ENCODE data around the gene FABP7.

DNA sequence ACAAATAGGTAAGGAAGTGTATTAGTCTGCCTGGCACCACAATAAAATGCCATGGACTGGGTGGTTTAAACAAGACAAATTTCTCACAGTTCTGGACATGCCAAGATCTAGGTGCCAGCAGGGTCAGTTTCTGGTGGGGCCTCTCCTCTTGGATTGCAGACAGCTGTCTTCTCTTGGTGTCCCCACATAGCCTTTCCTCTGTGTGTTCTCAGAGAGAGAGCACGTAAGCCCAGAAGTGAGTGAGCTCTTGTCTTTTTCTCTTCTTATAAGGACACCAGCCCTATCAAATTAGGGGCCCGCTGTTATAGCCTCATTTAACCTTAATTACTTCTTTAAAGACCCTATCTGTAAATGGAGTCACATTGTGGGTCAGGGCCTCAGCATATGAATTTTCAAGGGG, 37.8 kb downstream of the FABP7 start:
- TF ChIP-seq FOXK2 (IDR thresholded peaks at IDR 0.05) (no peak), ELF4 (IDR thresholded peaks at IDR 0.05) (no peak), SP1 (IDR thresholded peaks at IDR 0.05) (no peak), SUZ12 (IDR thresholded peaks at IDR 0.05) (no peak), BHLHE40 (IDR thresholded peaks at IDR 0.05; ENCODE audit: borderline replicate concordance) (no peak), ZNF384 (IDR thresholded peaks at IDR 0.05) (no peak), ARNT (IDR thresholded peaks at IDR 0.05) (no peak)
- TF ChIP-seq, protein P1, sequence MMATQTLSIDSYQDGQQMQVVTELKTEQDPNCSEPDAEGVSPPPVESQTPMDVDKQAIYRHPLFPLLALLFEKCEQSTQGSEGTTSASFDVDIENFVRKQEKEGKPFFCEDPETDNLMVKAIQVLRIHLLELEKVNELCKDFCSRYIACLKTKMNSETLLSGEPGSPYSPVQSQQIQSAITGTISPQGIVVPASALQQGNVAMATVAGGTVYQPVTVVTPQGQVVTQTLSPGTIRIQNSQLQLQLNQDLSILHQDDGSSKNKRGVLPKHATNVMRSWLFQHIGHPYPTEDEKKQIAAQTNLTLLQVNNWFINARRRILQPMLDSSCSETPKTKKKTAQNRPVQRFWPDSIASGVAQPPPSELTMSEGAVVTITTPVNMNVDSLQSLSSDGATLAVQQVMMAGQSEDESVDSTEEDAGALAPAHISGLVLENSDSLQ (IDR thresholded peaks at IDR 0.05) = no peak

Measured in HEK293T (cell line).